CD4-positive, alpha-beta T cell treated with Interferon gamma for 1 hour (primary cell): ENCODE data around the gene MRNIP.
A peak's percentile ranks its signal among the peaks of the same experiment; 100 is the strongest.

Experiments used
- DNase-seq: peaks from one replicate; pipeline ENCODE4 v3.0.0-alpha.2; 2020

The MRNIP gene, protein sequence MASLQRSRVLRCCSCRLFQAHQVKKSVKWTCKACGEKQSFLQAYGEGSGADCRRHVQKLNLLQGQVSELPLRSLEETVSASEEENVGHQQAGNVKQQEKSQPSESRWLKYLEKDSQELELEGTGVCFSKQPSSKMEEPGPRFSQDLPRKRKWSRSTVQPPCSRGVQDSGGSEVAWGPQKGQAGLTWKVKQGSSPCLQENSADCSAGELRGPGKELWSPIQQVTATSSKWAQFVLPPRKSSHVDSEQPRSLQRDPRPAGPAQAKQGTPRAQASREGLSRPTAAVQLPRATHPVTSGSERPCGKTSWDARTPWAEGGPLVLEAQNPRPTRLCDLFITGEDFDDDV

DNA sequence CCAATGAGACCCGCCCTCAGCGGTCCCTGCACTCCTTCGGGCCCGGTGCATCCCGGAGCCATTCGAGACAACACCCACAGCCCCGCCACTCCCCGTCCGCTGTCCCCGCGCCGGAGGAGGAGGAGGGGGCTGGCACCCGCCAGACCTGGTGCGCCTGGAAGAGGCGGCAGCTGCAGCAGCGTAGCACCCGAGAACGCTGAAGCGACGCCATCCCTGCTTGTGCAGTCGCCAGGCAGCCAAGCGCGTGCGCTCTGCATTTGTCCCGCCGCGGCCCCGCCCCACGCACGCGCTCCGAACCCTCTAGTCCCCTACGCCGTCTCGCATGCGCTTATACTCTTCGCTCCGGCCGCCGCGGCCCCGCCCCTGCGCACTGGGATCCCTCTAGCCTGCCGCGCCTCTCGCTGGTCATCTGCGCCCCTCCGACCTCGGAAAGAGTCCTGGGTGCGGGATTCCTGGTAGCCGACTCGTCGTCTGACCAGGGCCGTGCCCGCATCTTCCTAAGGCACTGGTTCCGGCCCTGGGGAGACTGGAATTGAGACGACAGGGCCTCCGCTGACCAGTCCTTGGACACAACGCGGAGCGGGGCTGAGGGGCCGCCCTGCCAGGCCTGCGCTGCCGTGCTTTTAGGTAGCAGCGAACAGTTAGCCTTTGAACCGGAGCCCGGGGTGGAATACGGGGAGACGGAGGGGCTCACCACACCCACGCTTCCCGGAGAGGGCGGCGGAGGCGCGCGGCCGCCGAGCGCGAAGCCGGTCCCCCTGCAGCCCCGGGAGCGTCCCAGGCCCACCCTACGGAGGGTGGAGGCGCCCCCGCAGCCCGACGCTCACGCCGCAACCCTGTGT lies at the start of gene MRNIP:
Gene MRNIP (minus strand): TSS at position 232 of the 842 bp plus-strand sequence. CDS start 21 bp downstream, at position 211.
- DNase-seq: peak; percentile 87

DNA sequence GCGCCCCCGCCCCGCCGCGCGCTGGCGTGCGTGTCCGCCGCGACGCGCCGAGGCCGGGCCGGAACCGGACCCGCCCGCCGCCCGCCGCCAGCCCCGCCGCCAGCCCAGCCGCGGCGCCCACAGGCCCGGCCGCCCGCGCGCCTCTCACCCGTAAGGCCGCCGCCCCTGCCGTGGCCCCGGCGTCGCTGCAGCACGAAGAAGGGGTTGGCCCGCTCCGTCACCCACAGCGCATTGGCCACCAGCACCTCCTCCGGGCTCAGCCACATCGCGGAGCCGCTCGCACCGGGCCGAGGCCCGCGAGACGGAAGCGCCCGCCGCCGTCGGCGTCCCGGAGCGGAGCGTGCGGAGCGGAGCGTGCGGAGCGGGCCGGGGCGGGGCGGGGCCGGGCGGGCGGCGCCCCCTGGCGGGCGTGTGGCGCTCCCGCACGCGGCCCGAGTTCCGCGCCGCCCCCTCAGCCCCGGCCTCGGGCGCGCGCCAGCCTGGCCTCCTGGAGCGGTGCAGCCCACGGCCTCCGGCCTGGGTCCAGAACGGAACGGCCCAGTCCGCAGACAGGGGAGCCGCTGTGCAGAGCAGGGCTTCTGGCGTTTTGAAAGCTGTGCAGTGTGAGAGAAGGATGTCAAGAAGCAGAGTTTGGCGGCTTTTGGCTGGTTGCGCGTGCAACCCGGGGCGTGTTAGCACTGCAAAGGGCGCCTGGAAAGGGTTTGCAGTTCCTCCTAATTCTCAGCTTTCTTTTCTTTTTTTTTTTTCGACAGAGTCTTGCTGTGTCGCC lies 49.1 kb upstream of the MRNIP start, which contains the start of gene TBC1D9B:
Gene TBC1D9B (minus strand): TSS at position 342 of the 769 bp plus-strand sequence. CDS start 76 bp downstream, at position 266.
- DNase-seq: peak; percentile 77

DNA sequence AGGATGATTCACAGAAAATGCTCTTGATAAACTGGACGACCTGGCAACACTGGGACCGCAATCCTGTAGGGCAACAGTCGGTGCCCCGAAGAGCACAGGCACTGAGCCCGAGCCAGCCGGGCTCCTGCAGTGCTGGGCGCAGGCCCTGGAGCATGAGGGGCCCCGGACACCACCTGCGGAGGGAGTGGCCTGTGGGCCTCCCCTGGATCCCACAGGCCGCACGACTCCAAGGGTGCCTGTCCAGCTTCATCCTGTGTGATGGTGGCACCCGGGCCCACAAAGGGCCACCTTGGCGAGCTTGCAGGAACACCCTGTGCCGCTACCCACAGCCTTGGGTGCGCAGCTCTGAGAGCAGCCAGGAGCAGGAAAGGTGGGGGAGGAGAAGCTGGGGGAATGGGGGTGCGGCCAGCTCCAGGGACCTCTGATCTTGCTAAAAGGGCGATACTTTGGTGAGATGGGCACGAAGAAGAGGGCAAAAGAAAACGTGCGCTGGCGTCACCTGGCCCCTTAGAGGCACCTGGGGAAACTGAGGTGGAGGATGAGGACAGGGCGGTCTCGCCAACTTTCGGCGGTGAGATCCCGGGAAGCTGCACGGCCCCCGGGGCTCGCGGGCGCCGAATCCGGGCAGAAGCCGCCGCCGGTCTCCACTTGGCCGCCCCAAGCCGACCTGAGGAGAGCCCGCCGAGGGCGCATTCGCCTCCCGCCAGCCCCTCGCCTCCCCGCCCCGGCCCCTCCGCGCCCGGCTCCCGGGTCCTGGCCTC lies 48.4 kb upstream of the MRNIP start:
- no peak for DNase-seq

DNA sequence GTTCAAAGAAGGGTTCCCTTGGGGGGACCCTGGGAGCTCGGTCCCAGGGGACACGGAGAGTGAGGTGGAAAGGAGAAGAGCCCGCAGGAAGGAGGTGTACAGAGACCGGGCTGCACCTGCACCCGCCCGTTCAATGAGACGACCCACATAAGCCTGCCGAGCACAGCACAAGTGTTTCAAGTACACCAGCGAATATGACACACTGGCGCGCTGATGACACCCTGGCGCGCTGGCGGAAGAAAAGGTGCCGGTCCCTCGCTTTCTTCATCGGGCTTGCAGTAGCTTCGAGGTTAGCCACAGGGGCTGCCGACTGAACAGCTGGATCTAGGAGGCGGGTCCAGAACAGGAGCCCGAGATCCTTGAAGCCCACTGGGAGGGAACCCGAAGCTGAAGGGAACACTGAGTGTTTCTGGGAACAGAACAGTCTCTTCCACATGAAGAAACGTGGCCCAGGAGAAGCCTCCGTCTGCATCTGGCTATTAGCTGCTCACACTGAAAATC lies 47.7 kb upstream of the MRNIP start:
- DNase-seq: no peak

DNA sequence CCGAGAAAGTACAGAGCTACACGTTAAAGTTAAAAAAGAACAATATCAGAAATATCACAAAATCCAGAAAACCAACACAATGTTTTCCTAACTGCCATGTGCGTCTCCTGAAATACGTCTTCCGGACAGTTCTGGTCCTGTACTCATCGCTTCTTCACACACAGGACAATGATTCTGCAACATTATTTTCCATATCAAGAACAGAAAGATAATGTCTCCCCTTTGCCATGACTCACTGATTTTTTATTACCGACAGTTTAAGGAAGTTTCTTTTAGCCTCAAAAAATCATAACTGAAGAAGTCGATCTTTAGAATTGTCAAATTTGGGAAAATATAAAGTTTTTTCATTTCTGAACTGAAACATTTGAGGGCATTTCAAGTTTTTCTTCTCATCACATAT lies 46.5 kb upstream of the MRNIP start:
- no peak for DNase-seq

DNA sequence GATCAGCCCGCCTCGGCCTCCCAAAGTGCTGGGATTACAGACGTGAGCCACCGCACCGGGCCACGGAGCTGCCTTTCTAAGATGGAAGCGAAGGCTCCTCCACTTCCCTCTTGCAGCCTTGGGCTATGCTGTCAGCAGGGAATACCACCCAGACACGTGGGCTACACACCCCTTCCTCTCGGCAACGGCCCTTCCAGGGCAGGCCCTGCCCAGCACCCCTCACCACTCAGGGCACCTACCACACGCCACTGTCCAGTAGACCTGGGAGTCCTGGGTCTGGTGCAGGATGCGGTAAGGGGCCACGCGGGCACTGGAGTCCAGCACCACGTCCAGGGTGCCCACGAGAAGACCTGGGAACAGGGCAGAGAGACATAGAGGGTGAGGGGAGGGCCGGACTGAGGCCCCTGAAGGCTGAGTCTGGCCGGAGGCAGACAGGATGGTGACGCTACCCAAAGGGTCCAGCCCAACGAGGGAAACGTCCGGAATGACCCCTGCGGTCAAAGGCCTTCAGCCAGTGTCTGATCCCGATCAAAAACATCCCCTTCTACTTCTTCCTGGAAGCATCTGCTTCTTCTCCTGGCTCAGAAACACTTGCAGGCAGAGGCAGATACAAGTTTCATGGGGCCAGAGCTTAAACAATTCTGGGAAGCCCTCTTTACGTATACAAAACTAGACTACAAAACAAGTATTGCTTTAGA lies 46.0 kb upstream of the MRNIP start:
- DNase-seq: no peak

DNA sequence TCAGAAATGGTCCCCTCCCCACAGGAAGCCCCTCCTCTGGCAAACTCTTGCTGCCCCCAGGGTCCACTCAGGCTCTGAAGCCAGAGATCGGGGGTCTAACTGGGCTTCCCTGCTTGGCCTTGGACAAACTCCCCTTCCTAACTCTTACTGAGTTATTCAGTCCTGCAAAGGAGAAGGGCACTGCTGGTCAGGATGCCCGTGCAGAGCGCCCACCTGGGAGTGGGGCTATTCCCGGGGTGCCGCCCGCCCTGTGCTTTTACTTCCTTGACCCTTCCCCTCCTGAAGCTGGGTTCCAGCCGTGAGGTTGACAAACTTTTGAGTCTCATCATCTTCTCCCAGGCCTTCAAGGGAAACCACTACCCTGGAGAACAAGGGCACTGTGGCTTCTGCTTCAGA lies 44.1 kb upstream of the MRNIP start:
- DNase-seq: no peak

DNA sequence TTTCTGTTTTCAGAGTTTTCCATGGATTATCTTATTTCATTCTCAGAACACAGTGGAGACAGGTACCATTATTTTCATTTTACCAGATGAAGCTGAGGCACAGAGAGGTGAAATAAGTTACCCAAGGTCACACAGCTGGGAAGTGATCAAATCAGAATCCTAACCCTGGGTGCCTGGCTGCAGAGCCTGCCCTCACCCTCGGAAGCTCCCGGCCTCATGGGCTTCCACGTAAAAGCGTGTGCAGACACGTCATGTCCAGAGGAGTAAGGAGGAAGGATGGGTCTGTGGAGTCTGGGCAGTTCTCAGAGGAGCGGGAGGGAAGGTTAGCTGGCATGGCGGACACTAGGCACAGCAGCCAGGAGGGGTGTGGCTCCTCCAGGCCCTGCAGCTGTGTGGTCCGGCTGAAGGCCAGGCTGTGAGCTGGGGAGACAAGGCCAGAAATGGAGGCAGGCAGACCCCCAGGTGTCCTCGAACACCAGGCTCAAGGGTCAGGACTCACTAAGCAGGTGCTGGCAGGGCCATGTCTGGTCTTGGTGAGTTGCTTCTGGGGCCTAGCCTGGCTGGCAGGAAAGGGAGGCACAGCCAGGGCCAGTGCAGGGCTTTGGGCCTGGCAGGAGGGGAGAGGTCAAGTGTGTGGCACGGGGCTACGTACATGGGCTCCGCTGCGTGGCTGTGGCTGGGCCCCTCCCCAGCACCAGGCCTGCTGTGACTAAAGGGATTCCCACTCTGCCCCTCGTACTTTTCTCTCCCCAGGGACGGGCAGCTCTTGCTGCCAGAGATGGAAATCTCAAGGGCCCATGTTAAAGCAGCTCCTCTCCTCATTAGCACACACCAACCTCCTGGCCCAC lies 43.5 kb upstream of the MRNIP start:
- no peak for DNase-seq

DNA sequence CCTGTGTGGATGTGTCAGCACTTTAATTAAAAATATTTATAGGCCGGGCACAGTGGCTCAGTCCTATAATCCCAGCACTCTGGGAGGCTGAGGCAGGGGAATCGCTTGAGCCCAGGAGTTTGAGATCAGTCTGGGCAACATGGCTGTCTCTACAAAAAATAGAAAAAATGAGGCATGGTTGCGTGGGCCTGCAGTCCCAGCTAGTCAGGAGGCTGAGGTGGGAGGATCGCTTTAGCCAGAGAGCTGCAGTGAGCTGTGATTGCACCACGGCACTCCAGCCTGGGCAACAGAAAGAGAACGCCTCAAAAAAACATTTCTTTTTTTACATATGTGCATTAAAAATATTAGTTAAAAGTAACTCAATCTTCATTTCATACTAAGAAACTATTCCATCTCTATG lies 42.8 kb upstream of the MRNIP start:
- DNase-seq: no peak

DNA sequence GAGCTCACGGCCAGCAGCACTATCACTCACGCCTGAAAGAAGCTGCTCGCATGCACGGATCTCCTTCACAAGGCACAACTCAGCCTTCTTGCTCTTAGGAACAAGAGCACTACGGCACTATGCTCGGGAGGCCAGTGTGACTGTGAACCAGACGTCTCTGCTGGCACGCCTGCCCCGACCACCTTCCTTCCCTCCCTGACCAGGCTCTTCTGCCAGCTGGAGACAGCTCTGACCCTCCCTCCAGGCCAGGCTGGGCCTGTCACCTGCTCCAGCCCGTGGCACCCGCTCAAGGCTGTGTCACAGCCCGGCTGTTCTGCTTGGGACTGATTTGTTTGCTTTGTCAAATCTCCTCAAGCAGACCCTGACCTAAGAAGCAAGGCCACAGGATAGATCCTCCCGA lies 42.1 kb upstream of the MRNIP start:
- DNase-seq: no peak

DNA sequence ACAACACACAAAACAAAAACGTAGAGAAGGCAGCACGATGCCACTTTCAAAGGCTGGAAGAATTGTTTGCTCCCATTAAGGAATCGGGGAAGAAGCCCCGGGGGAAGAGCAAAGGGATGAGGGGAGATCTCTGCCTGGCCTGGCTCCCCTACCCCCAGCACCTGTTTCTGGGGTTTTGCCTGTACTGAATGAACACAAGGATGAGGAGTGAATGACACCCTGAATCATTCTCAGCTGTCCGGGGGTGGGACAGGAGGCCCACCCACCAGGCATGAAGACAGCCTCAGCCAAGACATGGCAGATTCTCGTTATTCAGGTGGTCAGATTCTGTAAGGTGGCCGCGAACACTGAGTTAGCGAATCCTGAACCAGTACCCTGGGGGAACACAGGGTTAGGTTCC lies 41.6 kb upstream of the MRNIP start:
- no peak for DNase-seq

DNA sequence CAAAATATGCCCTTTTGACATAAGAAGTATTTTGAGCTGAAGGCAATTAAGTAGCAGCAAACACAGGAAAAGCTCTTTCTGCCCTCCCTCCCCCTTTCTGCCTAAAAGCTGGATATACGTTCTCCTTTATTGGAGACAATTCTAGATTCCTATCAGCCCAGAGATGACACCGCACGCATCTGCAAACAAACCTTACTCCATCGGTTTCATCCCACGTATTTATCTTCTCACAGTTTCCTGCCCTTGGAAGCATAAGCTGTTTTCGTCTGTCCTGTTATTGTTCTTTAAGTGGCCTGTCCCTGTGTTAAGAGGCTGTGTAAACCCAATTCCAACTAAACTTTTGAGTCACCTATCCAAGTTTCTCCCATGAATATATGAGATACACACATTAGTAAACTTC lies 37.2 kb upstream of the MRNIP start:
- DNase-seq: no peak

DNA sequence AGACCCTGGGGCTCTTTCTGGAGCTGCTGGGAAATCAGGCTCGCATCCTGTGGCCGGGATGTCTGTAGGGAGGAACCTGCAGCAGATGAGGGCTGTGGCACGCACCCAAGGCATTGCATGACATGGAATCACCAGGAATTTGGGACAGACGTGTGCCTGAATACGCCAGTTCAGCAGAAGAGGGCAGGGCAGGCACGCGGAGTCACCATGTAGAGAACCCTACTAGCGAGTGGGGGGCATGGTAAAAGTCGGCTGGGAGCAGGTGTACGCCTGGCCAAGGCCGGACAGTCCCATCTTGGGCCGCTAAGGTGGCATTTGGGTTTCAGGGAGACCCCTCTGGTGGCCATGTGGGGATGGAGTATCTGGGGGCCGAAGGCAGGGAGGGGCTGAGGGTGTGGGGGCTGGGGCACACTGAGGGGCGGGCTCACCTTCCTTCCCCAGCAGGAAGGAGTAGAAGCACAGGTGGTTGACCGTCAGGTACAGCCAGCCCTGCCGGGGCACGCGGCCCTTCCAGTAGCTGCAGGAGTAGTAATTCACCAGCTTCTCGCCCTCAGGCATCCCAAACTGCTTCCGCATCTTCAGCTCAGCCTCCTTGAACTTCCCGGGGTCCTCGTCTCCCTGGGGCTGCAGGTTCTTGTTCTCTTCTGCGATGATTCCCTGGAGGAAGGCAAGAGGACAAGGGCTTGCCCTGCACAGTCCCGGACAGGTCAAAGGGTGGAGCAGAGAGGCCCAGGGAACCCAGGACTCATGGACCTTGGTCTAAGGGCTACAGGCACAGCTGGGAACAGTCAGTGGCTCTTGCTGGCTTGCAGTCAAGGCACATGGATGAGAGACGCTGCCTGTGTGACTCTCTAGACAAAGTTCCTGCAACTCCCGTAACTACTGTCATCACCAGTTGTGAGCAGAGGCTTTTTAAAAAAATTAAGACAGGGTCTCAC lies 35.6 kb upstream of the MRNIP start:
- no peak for DNase-seq

DNA sequence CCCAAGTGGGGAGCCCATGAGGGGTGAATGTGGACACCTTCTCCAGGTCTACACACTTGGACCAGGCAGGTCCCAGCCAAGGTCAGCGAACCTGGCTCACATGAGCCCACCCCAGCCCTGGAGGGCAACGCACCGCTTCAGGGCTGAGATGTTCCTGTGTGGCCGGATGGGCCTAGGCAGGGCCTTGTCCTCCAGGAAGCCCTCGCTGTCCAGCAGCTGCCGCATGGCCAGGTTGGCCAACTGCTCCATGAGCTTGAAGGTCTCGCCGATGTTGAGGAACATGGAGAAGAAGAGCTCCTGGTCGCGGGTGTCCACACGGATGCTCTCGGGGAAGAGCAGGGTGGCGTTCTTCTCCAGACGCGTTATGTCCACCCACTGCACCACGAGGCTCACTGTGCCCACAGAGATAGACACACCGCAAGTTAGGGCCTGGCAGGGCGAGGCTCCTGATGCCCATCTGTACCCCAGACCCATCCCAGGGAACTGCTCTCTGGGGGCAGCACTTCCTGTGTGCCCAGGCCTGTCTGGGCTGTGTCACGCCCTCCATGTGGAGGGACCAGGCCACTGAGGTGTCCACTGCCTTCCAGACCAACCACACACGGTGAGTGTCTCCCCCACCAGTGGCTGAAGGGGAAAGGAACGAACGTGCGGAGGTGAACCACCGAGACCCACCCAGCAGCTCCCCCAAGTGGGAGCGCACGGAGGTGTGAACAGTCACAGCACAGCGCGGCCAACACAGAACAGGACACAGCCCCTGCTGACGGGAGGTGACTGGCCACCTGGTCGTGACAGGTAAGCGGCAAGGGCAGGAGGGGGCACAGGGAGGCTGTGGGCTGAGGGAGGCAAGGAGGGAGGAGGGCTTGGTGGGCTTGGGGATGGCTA lies 34.7 kb upstream of the MRNIP start:
- DNase-seq: no peak

DNA sequence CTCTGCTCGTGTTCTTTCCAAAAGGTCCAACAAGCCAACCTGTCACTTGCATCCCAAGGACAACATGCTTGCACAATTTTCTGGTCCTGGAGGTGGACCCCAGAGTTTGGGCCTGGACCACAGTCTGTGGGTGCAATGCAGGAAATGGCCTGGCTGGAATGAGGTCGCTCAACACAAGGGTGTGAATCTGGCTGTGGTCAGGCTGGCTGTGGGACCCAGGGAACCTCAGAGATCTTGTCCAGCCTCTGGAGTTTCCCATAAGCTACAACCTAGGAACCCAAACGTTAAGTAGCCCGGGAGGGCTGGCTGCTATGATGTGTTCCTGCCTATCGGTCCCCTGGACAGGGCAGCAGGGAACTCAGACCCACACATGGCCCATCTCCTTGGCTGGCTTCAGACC lies 33.6 kb upstream of the MRNIP start:
- no peak for DNase-seq

DNA sequence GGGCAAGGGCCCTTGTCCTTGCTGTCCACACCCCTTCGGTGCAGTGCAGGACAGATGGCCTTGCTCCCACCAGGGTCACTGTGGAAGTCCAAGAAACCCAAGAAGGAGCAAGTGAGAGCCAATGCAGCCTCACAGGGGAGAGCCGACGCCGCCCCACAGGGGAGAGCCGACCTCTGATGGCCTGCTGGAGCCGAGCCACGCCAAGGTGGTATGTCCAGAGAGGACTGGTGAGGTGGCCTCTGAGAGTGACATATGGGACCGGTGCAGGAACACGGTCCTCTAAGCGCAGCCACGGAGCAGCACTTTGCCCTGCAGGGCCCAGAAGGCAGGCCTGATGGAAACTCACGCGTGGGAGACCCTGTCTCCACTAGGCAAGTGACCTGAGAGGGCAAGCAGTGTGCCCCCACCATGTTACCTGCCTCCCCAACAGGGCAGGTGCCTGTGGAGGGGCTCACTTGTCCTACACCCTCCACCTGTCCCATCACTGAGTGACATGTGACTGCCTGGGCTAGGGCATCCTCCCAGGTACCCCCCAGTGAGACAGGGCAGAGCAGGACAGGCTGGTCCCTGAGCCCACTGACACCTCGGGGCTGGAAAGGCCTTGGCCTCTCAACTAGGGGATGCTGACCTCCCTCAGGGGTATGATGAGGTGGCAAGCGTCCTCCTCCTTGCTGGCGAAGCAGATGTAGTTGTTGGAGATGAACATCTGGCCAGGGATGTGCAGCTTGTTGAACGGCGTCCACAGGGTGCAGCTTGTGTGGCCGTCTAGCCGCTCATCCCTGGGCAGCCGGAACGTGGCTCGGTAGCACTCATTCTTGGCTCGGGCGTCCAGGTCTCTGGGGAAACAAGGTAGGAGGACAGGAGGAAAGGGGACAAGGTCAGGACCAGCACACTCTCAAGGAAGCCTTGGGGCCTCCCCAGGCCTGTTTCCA lies 32.4 kb upstream of the MRNIP start:
- DNase-seq: no peak

DNA sequence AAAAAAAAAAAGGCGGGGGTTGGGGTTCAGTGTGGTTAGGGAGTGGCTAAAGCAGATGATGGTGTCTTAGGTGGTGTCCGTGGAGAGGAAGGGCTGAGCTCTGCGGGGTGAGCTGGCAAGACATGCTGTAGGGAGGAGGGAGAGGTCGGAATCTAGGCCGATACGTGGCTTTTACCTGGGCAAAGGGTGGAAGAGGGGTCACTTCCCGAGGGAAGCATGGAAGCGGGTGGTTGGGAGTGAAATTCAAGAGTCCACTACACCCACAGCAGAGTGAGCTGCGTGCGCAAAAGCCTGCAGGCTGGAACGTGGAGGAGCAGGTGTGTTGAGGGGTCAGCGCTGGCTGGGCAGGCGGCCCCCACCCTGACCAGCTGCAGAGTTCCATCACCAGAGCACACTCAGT lies 31.3 kb upstream of the MRNIP start:
- no peak for DNase-seq
